Measurements from ENCODE around the gene CDC42BPB.

DNA sequence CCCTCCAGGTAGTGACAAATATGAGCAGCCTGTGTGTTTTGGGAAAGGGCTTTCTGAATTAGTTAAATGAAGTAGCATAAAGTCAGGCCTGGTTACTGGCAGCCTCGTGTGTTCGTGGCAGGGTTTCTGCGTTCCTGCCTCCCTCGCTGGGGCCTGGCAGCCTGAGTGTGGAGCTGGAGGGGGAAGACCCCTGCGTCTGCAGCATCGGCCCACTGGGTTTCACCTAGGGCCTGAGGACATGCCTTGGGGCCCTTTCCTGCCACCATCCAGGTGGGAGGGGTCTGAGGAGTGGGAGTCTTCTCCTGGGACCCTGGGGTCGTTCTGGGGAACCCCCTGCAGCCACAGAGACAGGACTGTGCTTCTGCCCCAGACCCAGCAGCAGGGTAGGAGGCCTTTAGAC, 155.3 kb downstream of the CDC42BPB start:
- TF ChIP-seq, protein P1, sequence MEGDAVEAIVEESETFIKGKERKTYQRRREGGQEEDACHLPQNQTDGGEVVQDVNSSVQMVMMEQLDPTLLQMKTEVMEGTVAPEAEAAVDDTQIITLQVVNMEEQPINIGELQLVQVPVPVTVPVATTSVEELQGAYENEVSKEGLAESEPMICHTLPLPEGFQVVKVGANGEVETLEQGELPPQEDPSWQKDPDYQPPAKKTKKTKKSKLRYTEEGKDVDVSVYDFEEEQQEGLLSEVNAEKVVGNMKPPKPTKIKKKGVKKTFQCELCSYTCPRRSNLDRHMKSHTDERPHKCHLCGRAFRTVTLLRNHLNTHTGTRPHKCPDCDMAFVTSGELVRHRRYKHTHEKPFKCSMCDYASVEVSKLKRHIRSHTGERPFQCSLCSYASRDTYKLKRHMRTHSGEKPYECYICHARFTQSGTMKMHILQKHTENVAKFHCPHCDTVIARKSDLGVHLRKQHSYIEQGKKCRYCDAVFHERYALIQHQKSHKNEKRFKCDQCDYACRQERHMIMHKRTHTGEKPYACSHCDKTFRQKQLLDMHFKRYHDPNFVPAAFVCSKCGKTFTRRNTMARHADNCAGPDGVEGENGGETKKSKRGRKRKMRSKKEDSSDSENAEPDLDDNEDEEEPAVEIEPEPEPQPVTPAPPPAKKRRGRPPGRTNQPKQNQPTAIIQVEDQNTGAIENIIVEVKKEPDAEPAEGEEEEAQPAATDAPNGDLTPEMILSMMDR (IDR thresholded peaks at IDR 0.05) = no peak
- no peak for TF ChIP-seq POLR2A (IDR thresholded peaks at IDR 0.05)

Data from vagina (tissue), 2 donors.